Left hindlimb (tissue), 1 donor: Measurements from ENCODE around the gene FCHSD2.

Source experiments
- DNase-seq: peaks from one replicate; pipeline ENCODE4 v3.0.0-alpha.2; 2018

The FCHSD2 gene

DNA sequence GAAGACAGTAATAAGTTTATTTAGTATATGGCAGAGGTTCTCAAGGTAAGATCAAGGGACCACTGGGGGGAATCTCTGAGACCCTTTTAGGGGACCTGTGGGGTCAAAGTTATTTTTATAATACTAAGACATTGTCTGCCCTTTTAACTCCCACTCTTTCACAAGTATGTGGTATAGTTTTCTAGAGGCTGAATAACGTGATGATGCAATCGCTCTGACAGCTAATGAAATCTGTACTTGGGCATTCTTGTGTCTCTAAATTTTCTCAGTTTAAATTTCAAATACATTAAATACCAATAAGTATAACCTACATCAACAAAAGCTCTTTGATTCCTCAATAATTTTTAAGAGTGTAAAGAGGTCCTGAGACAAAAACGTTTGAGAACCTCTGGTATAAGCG lies 180.0 kb downstream of the FCHSD2 start:
- no peak for DNase-seq

DNA sequence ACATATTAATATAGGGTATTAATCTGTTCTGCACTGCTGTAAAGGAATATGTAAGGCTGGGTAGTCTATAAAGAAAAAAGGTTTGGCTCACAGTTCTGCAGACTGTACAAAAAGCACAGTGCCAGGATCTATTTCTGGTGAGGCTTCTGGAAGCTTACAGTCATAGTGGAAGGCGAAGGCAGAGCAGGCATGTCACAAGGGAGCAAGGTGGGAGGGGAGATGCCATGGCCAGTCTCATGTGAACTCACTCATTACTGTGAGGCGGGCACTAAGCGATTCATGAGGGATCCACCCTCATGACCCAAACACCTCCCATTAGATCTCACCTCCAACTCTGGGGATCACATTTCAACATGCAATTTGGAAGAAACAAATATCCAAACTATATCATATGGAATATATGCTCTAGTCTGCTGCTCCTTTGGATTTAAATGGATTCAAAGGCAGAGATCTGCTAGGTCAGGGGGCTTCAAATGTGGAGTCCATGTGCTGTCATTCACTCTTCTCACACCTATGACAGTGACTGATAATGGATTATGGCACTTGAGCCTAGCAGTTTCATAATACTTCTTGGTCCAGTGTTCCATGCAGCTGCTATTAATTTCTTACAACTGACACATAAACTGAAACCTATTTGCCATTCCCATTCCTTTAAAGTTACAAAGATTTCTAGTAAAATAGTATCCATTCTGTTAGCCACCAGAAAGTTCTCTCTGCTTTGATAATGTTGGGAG lies 182.0 kb downstream of the FCHSD2 start:
- DNase-seq = no peak

DNA sequence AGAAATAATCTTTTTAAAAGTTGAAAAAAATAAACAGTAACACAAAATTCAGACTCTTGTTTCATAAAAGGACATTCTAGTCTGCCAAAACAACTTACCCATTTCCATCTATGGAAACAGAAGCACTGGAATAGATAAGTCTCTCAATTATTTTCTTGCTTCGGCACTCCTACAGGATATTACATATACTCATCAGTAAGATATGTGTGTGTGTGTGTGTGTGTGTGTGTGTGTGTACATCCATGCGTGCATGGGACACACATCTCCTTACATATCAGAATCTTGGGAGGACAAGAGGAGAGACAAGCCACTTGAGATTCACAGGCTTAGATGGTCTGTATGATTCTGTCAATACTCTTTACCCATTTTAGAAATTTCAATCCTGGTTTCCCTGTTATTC lies 183.3 kb downstream of the FCHSD2 start:
- DNase-seq = no peak

DNA sequence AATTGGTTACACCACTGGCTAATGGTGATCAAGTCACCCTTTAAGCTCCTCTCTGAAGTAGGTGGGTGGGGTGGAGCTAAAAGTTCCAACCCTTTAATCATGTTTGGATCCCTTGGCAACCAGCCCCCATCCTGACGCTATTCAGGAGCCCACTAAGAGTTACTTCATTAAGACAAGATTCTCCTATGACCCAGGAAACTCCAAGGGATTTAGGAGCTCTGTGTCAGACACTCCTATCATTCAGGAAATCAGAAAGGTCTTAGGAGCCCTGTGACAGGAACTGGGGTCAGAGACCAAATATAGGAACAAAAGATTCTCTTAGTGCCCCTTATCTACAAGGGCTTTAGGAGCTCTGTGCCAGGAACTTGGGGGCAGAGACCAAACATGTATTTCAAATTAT lies 186.7 kb downstream of the FCHSD2 start:
- DNase-seq = no peak

DNA sequence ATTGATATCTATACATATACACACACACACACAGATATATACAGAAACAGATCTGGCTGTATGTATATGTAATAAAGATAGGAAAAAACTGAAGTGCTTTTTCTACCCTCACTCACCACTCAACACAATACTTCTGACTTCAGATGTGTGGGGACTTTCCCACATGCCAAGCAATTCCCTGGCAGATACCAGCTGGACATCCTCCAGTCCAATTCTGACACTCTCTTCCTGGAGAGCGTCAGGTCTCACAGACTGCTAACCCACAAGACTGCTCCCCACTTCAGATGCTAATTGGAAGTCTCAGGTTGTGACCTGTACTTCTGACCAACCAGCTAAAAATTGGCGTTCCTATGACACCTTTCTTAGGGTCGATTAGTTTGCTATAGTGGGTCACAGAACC lies 187.3 kb downstream of the FCHSD2 start:
- DNase-seq = no peak

DNA sequence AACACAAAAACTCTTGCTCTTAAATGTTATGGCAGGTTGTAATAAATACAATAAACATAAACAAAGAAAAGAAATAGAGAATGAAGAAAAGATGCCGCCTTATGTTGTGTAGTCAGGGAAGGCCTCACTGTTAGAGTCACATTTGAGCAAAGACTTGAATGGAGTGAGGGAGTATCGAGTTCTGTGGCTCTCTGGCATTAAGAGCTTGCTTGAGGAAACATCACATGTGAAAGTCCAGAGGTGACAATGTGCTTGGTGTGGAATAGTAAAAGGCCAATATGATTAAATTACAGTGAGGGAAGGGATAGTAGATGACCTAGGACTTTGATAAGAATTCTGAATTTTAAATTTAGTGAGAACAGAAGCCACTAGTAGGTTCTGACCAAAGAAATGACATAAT lies 188.5 kb downstream of the FCHSD2 start:
- no peak for DNase-seq

DNA sequence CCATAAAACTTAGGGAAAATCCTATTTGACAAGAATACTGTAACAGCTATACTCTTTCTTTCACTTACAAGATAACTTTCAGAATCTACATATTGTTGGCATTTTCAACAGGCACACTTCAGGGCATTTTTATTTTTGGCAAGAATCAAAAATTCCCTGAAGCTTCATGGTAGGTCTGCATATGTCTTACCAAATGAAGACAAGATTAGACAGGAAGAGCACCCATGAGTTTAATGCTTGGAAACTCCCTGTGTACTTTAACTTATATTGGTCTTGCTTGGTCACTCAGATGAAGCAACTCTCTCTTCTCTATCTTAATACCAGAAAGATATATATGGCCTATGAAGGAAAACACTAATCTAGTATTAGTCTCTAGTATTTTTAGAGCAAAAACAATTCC lies 190.2 kb downstream of the FCHSD2 start:
- DNase-seq = no peak

DNA sequence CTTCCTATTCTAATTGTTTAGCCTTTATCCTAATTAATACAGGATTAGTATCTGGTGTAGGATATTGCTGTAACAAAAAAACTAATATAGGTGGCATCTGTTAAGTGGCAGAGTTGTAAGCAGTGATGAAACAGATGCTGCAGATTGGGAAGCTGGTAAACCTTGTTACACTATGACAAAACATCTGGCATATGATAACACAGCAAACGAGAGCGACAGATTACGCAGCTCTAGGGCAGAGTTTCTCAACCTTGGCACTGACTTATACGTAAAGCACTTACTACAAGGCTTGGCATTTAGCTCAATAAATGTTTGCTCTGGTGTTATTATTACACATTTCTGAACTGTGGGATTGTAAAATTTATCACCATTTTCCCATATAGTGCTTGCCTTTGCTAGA lies 190.9 kb downstream of the FCHSD2 start:
- DNase-seq = no peak

DNA sequence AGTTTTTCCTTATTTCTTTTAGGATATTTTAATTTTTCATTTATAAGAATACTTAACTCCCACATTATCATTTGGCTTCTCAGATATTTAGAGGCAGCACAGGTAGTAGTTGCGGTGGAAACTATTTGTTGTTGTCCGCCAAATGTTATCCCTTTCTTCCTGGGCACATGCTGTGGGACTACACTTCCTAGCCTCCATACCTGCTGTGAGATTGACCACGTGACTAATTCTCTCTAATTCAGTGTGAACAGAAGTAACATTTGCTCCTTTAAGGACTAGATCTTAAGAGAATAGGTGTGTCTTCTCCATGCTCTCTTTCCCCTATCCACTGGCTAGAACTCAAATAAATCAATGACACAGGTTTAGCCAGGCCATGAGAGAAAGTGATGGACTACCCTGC lies 191.4 kb downstream of the FCHSD2 start:
- no peak for DNase-seq

DNA sequence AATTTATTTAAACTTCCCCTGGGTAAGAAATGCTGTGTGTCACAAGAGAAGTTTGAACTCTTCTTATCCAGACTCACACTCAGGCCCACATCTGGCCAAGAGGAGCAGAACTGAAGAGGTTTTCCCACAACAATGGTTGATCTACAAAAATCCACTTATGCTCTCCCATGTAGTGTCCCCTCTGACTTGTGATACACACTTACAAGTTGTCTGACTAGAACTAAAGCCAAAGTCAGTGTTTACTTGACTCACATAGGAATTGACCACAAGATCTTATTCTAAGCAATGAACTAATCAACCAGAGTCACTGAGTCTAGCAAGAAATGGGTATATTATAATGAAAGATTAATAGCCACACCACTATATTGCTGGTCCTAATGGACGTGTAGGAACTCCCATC lies 194.9 kb downstream of the FCHSD2 start:
- no peak for DNase-seq

DNA sequence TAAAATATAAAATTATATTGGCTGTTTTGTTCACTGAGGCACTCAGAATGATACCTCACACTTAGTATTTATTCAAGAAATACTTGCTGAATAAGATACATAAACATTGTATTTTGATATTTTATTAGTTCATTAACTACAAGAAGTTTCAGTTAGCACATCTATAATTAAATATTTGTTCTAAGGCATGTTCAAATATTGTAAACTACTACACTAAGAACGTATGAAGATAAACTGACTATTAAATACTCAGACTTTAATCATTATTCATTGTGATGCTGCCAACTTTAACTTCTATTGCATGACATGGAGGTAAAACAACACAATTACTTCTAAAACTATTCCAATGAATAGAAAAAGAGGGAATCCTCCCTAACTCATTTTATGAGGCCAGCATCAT lies 198.5 kb downstream of the FCHSD2 start:
- DNase-seq = no peak

DNA sequence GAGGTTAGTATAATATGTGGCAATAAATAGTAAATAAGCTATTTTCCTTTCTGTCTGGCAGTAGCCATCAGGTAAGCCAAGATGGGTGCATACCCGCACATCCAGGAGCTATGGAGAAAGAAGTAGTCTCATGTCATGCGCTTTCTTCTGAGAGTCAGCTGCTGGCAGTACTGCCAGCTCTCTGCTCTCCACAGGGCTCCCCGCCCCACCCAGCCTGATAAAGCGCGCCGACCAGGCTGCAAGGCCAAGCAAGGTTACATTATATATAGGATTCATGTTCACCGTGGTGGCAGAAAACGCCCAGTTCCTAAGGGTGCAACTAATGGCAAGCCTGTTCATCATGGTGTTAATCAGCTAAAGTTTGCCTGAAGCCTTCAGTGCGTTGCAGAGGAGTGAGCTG lies 201.7 kb downstream of the FCHSD2 start:
- no peak for DNase-seq

DNA sequence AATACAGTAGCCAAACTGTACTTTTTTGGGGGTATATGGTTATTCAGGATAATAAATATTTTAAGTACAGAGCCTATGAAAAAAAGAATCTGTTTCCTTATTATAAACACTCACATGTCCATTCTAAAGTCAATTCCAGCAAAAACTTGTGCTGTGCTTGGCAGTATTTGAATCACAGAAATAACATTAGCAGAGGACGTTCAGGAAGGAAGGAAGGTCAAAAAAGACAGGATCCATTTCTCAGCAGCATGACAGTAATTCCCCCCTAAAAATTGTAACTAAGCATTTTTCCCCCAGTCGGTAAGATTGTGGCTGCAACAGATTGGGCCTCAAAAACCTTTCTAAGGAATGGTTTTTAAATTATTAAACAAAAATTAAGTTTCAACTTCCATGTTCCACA lies 203.1 kb downstream of the FCHSD2 start:
- DNase-seq = no peak

DNA sequence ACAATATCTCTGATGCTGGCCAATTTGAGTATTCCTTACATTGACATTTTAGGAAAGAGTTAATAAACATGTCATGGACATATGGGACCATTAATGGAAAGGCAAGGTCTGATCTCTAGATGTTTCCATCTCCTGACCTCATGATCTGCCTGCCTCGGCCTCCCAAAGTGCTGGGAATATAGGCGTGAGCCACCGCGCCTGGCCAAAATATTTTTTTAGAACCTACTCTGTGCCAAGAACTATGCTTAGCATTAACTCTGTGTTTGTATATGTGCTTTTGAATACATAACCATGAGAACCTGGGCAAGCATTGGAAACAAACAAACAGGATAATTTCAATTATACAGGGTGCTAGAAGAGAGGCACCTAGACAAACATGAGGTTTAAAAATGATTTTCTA lies 204.7 kb downstream of the FCHSD2 start:
- DNase-seq = no peak

DNA sequence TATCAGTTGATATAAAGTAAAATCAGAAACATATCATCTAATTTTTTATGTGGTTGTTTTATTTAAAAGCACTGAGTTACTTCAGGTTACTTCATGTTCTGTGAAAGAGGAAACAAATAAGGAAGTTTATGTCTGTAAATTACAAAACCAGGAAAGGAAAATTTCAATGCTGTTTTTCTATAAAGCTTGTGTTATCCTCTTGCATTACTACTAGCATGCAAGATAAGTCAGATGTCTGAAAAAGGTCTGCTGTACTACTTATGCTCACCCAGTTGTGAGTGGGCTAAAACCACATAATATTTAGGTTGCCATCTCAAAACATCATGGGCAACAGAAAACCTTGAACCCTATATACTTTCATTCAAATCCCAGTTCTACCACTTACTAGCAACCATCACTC lies 206.4 kb downstream of the FCHSD2 start:
- no peak for DNase-seq

DNA sequence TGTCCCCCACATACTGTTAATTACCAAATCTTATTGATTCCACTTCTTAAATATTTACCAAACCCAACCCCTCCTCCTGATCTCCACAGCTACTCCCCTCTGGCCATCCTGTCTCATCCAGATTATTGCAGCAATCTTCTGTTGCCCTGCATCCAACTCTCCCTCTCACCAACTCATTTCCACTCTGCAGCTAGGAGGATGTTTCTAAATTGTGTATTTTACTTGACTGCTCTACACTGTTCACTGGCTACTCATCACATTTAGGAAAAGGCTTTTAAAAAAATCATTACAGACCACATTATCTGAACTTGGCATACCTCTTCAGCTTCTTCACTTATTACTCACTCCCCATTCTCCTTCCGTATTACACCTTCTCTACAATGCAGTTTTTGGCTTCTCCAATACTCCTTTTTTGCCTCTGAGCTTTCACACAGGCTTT lies 210.0 kb downstream of the FCHSD2 start:
- no peak for DNase-seq

DNA sequence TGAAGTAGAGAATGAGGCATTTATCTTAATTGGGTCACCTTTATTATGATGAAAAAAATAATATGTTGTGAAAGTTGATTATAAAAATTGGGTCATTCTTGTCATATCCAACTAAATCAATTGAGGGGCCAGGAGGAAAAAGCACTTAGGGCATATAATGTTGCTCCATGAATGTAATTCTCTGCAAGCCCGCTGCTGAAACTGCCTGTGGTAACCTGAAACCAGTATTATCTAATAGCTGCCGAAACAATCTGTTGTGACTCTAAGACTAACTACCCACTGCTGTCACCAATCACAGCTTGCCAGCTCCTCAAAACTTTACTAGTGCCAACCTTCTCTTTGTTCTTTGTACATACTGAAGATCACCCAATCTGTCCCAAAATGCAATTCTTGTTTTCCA lies 212.1 kb downstream of the FCHSD2 start:
- no peak for DNase-seq

DNA sequence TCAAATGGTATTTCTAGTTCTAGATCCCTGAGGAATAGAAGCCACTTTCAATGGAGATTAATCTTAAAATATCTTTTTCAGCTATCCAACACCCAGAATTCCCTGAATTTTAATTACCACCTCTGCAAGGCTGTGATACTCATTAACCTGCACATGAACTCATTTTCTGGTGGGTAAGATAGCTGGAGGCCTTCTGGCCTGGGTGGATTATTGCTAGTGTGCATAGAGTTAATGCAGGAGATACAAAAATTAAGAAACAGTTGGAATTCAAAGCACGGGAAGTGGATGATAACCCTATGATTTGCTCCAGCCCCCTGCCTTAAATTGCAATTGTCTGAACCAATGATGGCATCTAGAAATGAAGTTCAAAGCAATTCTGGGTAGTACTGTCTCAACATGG lies 212.9 kb downstream of the FCHSD2 start:
- no peak for DNase-seq

DNA sequence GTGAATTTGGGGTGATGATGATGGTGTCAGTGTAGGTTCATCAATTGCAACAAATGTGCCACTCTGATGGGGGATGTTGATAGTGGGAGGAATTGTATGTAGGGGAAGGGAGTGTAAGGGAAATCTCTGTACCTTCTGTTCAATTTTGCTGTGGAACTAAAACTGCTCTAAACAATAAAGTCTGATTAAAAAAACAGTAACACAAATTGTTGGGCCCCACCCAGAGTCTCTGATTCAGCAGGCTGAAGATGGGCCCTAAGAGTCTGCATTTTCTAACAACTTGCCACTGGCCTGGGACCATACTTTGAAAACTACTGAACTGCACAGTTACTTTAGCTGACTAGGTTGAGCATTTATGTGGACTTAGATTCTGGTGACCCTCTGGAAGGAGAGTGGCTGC lies 214.7 kb downstream of the FCHSD2 start:
- DNase-seq = no peak

DNA sequence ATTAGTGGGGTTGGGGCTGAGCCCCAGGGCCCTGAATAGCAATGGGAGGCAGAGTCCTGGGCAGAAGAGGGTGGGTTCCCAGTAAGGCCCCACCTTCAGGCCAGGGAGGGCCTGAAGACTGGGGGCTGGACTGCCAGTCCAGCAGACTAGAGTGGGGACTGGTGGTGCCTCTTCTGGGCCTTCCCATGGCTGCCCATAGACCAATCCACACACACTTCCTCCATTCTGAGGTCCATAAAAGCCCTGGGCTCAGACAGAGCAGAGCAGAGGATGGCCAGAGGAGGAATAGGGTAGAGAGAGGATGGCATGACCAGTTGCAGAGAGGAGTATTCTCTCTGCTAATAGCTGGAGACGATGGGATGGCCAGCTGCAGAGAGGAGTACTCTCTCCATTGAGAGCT lies 216.0 kb downstream of the FCHSD2 start:
- no peak for DNase-seq

DNA sequence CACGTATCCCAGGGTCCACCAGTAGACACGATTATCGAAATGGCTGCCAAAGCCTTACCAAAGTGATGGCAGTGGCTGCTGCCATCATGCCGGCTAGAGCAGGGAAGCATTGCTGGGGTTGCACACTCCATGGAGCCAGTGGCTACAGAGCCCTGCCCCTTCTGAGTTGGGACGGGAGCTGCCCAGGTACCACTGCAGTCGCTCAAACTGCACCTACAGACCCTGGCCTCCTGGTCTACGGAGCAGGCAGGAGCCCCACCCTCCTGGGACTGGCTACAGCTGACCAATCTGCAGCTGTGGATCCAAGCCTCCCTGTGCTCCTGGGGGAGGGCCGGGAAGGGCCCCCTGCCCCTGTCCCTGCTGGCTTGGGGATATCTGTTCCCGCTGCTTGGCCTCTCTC lies 216.5 kb downstream of the FCHSD2 start:
- DNase-seq = no peak

DNA sequence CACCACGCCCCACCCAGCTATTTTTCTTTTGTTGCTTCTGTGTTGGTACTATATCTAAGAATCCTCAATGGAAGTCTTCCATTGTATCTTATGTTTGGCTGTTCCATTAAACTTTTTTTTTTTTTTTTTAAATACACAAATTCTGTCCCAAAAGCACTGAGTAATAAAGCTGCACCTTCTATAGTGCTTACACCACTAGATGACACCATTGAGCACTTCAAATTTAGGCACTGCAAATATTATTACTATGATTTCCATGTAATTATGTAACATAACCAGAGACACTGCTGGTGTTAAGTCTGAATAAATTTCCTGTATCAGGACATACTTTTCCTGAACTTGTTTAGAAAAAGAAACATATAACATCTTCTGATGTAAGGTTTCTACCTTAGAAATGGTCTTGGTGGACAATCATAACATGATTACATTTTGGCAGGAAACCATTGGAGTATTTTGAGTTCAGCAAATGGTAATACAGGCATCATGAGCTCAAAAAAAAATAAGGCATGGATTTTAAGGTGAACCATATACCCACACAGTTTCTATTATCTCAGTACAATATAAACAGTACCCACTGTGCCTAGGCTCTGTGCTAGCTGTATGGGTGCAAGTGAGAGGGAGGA lies 217.4 kb downstream of the FCHSD2 start:
- DNase-seq = no peak

DNA sequence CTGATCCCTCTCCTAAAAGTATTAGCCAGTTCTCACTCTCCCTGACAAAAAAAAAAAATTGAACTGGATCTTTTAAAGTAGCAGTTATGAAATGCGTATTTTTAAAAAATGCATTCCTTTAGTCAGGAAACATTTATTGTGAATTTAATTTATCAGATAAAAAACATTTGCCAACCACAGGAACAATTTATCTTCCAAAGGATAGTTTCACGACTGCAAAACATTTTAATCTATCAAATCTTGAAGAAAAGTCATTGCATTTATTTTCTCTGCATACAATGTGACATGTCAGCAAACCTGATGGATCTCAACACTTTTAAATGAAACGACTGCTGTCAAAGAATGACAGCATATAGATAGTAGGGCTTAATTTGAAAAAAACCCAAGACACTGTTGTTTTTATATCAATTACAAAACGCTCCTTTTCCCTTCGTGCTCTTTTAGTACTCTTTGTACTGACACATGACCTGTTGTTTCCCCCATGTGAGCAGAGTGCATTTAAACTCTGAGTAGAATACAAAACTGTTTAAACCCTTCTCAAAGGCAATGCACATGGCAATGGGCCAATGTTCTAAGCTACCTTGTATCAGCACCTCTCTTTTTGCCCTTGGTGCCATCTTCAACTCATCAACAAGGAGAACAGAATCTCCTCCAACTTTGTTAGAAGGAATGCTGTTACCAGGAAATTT lies 220.9 kb downstream of the FCHSD2 start:
- no peak for DNase-seq

DNA sequence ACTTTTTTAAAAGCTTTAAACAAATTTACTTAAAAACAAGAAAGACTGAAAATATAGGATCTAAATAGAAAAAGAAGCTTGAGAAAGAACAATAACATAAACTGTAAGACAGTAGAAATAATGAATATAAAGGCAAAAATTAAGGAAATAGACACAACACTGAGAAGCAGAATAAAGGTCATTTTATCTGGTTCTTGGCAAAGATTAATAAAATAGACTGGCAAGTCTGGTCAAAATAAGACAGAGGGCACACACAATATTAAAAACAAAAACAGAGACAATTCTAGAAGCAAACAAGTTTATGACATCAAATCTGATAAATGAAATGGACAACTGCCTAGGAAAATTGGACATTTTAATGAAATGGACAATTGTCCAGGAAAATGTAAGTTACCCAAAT lies 222.1 kb downstream of the FCHSD2 start:
- no peak for DNase-seq

DNA sequence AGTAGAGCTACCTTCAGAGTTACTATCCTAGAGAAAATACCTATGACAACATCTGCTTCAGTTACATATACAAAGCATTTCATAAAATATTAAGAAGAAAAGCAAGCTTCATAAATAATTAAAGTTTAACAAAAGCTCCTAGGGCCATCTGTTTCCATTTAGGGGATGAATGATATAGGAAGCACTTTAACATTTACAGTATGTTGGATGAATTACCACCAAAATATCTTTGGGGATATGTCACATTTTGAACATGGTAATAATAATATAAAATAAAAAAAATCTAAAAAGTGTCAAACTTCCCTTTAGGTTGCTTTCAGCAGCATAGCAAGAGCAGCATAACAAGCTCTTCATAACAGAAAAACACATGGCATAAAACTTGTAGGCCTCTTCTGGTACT lies 223.3 kb downstream of the FCHSD2 start:
- no peak for DNase-seq
